Chondrocyte (in vitro differentiated cells): ENCODE results near the gene ADCY6. TPM values are rescaled to one million over a fixed set of nuclear protein-coding genes. Genes with fewer than 3 reads are reported as not detected.

Experiments used
- microRNA-seq: library from miRNA; unstranded; fragments of <30 nt; microRNA quantifications from one replicate; pipeline ENCODE4 v1.2.0, GENCODE V29; 2020; ENCODE audit warnings: borderline number of aligned reads
- total RNA-seq: library from RNA; stranded (reverse); gene quantifications from 3 replicates; pipeline ENCODE4 v1.2.1, GENCODE V29; 2021

Gene ADCY6
- total RNA-seq, 1 donor from 2014 or later, result 54.9 TPM

Small RNA genes within 50 kb of the gene (microRNA-seq; reads per million reads assigned to microRNA genes)
- not detected for gene MIR4701

Other genes starting within 250 kb of the ADCY6 start
- gene LALBA, start 219.0 kb downstream of the ADCY6 start, total RNA-seq, result not detected in 3 replicates
- 26.5 to 29.6 TPM (median 29.0 TPM) in 3 replicates for gene KANSL2, start 106.9 kb downstream of the ADCY6 start, total RNA-seq
- 26.4 to 34.9 TPM (median 28.9 TPM) in 3 replicates for gene CCNT1, start 72.4 kb downstream of the ADCY6 start, total RNA-seq
- gene CACNB3, start 29.4 kb upstream of the ADCY6 start, total RNA-seq, result 57.5 to 72.6 TPM (median 69.5 TPM) in 3 replicates
- 59.1 to 71.1 TPM (median 61.9 TPM) in 3 replicates for gene DDX23, start 63.1 kb upstream of the ADCY6 start, total RNA-seq
- 0.99 to 1.5 TPM (median 1.1 TPM) in 3 replicates for gene RND1, start 76.8 kb upstream of the ADCY6 start, total RNA-seq
- gene FKBP11, start 136.4 kb upstream of the ADCY6 start, total RNA-seq, result 23.5 to 30.7 TPM (median 24.0 TPM) in 3 replicates
- 116 to 128 TPM (median 126 TPM) in 3 replicates for gene ARF3, start 168.4 kb upstream of the ADCY6 start, total RNA-seq
- gene WNT10B, start 182.6 kb upstream of the ADCY6 start, total RNA-seq, result 0.25 to 0.39 TPM in 2 of 3 replicates, not detected in the other
- gene WNT1, start 189.2 kb upstream of the ADCY6 start, total RNA-seq, result not detected in 3 replicates
- gene DDN, start 210.3 kb upstream of the ADCY6 start, total RNA-seq, result 0.10 to 0.74 TPM (median 0.72 TPM) in 3 replicates
- gene PRKAG1, start 229.7 kb upstream of the ADCY6 start, total RNA-seq, result 61.5 to 77.1 TPM (median 61.7 TPM) in 3 replicates